ENCODE measurements around the gene MFN2. TPM values are rescaled to one million over a fixed set of nuclear protein-coding genes. Genes with fewer than 3 reads are reported as not detected.

MFN2 gene
- total and polyA plus RNA-seq, 2 of the 8 experiments (the other 6 are each of a cell fraction or from before 2014, with no cell fraction given), result 34.0 to 62.5 TPM

- H4K91ac ChIP-seq (replicated peaks; ENCODE audit: insufficient read length, low read length), result no peak overlapping the region
- no peak overlapping the region for H3K14ac ChIP-seq (ENCODE audit: insufficient read length)
- H2AFZ ChIP-seq (ENCODE audit: low read length), result no peak overlapping the region
- no peak overlapping the region for H2BK20ac ChIP-seq (ENCODE audit: low read length)
- H3K9me3 ChIP-seq (ENCODE audit: insufficient read depth in 2 of 2, low read depth in 1 of 2, low read length in 1 of 2), result peaks cover 0 to 9% of the 10 kb centered on the region in 2 experiments; a peak in 1 of 4 replicates
- H3K4me3 ChIP-seq (ENCODE audit: extremely low read depth in 1 of 4, insufficient read depth in 2 of 4, low read depth in 3 of 4, low read length in 4 of 4), result no peak overlapping the region
- no peak overlapping the region for H3K9ac ChIP-seq (replicated peaks in 1 of 4; ENCODE audit: extremely low read depth in 1 of 4, low read depth in 3 of 4, low read length in 3 of 4)
- no peak overlapping the region for H3K27ac ChIP-seq (ENCODE audit: low read depth, low read length)
- peaks cover 51 to 86% (median 73%) of the 10 kb centered on the region in 4 experiments for H3K36me3 ChIP-seq (ENCODE audit: control insufficient read depth in 2 of 4, insufficient read depth in 4 of 4, low read length in 3 of 4)
- H2BK12ac ChIP-seq (ENCODE audit: low read depth, low read length), result no peak overlapping the region
- no peaks in the 10 kb centered on the region for H3K27me3 ChIP-seq (replicated peaks in 1 of 4; ENCODE audit: control insufficient read depth in 3 of 4, extremely low read depth in 1 of 4, insufficient read depth in 3 of 4, low read length in 3 of 4)
- no peak overlapping the region for H2AK5ac ChIP-seq (ENCODE audit: low read depth, low read length)
- H4K20me1 ChIP-seq (replicated peaks in 1 of 2; ENCODE audit: control insufficient read depth in 1 of 2, insufficient read depth in 2 of 2, low read length in 2 of 2), result peaks cover 0 to 13% of the 10 kb centered on the region in 2 experiments
- DNase-seq (ENCODE audit: low read depth in 1 of 2, low spot score in 2 of 2) (no peak), FAIRE-seq (no peak)
- H3K4me2 ChIP-seq (ENCODE audit: insufficient read depth in 1 of 2, low read depth in 2 of 2, low read length in 2 of 2), result no peak overlapping the region
- no peak overlapping the region for H3K4ac ChIP-seq (replicated peaks; ENCODE audit: insufficient read length, low read depth, low read length)
- ChIA-PET POLR2A (ENCODE audit: partially characterized antibody) (interaction anchor here (1.0 to 1.5 kb wide), 3 partner anchors 11 to 179 kb away, joined by 3 to 4 read pairs (median 3); no protein-coding TSS in a partner anchor), CTCF (ENCODE audit: partially characterized antibody) (interaction anchor here (0.7 kb wide), 1 partner anchor 31 kb away, joined by 3 read pairs; no protein-coding TSS in a partner anchor)
- H4K8ac ChIP-seq (ENCODE audit: extremely low read depth, insufficient read depth, low read length), result no peak overlapping the region
- no peaks in the 10 kb centered on the region for H3K79me2 ChIP-seq (ENCODE audit: control insufficient read depth in 1 of 2, insufficient read depth in 2 of 2, low read length in 2 of 2)
- H4K5ac ChIP-seq (ENCODE audit: insufficient read length, low read depth, low read length), result no peak overlapping the region
- H3K23ac ChIP-seq (ENCODE audit: insufficient read length), result no peak overlapping the region
- H2BK15ac ChIP-seq (ENCODE audit: low read length), result no peak overlapping the region
- no peaks in the 10 kb centered on the region for H3K4me1 ChIP-seq (replicated peaks in 1 of 4; ENCODE audit: control insufficient read depth in 3 of 4, insufficient read depth in 4 of 4, low read length in 3 of 4)
- H3K23me2 ChIP-seq (ENCODE audit: low read depth, low read length), result no peaks in the 10 kb centered on the region
- H3K18ac ChIP-seq (ENCODE audit: extremely low read depth, low read length), result no peak overlapping the region
- no peak overlapping the region for H3K56ac ChIP-seq (replicated peaks; ENCODE audit: insufficient read length, low read depth, low read length)
- no peaks in the 10 kb centered on the region; the same call in 1 of the 2 replicates for H3K79me1 ChIP-seq (ENCODE audit: low read depth, low read length)
- H2BK5ac ChIP-seq (ENCODE audit: low read depth, low read length), result no peak overlapping the region
- H2BK120ac ChIP-seq (replicated peaks; ENCODE audit: low read depth, low read length), result no peak overlapping the region
- WGBS, 2 experiments (ENCODE audit: extremely low coverage in 1 of 2, insufficient coverage in 1 of 2, insufficient read length in 1 of 2, insufficient replicate concordance in 2 of 2, low coverage in 1 of 2, low lambda C conversion rate in 2 of 2, missing lambda C conversion rate in 1 of 2), result 93 to 100% methylated on average over 2 to 17 of the region's 17 CpGs
- TF ChIP-seq EGR1 (IDR thresholded peaks at IDR 0.05; ENCODE audit: borderline replicate concordance, low read depth, low read length), result no peak
- no peak for TF ChIP-seq ATF2 (IDR thresholded peaks at IDR 0.05; ENCODE audit: low read length)
- TF ChIP-seq POLR2A (IDR thresholded peaks at IDR 0.05; ENCODE audit: control extremely low read depth in 1 of 2, low read depth in 2 of 2, low read length in 2 of 2), result no peak
- TF ChIP-seq TEAD4 (IDR thresholded peaks at IDR 0.05; ENCODE audit: low read depth, low read length), result no peak
- TF ChIP-seq TAF7 (optimal IDR thresholded peaks at IDR 0.05; ENCODE audit: borderline replicate concordance, low read depth, low read length), result no peak
- TF ChIP-seq CHD2 (IDR thresholded peaks at IDR 0.05; ENCODE audit: low read length), result no peak
- TF ChIP-seq RNF2 (IDR thresholded peaks at IDR 0.05; ENCODE audit: borderline replicate concordance, low read depth, low read length, missing control alignments, poor library complexity, severe bottlenecking), result no peak
- no peak for TF ChIP-seq E2F6 (IDR thresholded peaks at IDR 0.05)
- no peak for TF ChIP-seq FOSL1 (IDR thresholded peaks at IDR 0.05; ENCODE audit: insufficient read depth, low read depth, low read length)
- no peak for TF ChIP-seq CBX5 (IDR thresholded peaks at IDR 0.05; ENCODE audit: low read depth, low read length)
Measured at GRCh38 chr1:12006167-12006921, 26.1 kb downstream of the MFN2 start.

All from H1 (cell line).